ENCODE data around the gene LHX2. TPM values are rescaled to one million over a fixed set of nuclear protein-coding genes. Genes with fewer than 3 reads are reported as not detected.

The LHX2 gene
- total and polyA plus RNA-seq, 2 of the 13 experiments (the other 11 are each of a cell fraction or from before 2014, with no cell fraction given): not detected

DNA sequence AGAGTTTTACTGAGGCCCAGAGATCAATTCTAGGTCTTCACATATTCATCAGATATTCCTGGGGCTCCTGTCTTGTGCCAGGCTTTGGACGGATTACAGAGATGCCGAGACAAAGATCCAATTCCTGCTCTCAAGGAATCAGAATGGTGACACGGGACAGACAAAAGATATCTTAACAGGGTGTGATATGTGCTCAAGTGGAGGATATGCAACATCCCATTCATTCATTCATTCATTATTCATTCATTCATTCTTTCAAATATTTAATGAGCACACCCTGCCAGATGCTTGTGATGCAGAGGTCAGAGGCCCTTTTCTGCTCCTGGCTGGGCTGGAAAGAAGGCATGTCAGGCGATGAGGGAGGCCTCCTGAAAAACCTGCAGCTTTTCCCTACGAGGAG, 21.8 kb downstream of the LHX2 start:
- in situ Hi-C loops (cut with HindIII; ENCODE audit: extremely low pct_ligation_motif_present, low pct_unique_long_range_greater_than_20kb): loop anchor here (25.0 kb wide), 1 partner anchor 621 kb away; no protein-coding TSS in a partner anchor
- CTCF ChIA-PET (ENCODE audit: low intra/inter-chr PET ratio, low total read pairs): no interaction called here
- 44% methylated on average over 5 of the region's 5 CpGs for WGBS (ENCODE audit: low lambda C conversion rate)

More for the DNA sequence above, 21.8 kb downstream of the LHX2 start:
- Histone ChIP-seq H3K4me2 (ENCODE audit: low read depth, low read length) (no peak overlapping the region), H2AFZ (ENCODE audit: low read length) (no peak overlapping the region), H3K4me1 (ENCODE audit: insufficient read depth, low read length) (peaks cover 17% of the 10 kb centered on the region), H3K4me3 (replicated peaks in 1 of 3; ENCODE audit: insufficient read depth in 1 of 3, low read depth in 2 of 3, low read length in 3 of 3) (no peak overlapping the region), H3K27ac (ENCODE audit: extremely low read length, insufficient read depth, low read length) (no peak overlapping the region), H4K20me1 (ENCODE audit: insufficient read depth, low read length) (no peaks in the 10 kb centered on the region), H3K27me3 (ENCODE audit: control insufficient read depth in 1 of 2, insufficient read depth in 2 of 2, low read length in 2 of 2) (peaks cover 4 to 76% of the 10 kb centered on the region in 2 experiments; a peak in 4 of 5 replicates), H3K9me3 (ENCODE audit: low read length) (no peaks in the 10 kb centered on the region), H3K79me2 (ENCODE audit: insufficient read depth, low read length) (no peaks in the 10 kb centered on the region), H3K36me3 (replicated peaks in 1 of 2; ENCODE audit: control insufficient read depth in 1 of 2, insufficient read depth in 2 of 2, low read length in 2 of 2) (no peaks in the 10 kb centered on the region), H3K9ac (ENCODE audit: insufficient read depth, low read depth, low read length) (no peak overlapping the region)
- intact Hi-C loops (cut with micrococcal nuclease; ENCODE audit: unreplicated experiment): no loop called here
- FAIRE-seq (no peak), ATAC-seq (no peak), DNase-seq (ENCODE audit: low spot score) (no peak)
- BruUV-seq (replicated peaks): no TSS peak
- TF ChIP-seq MEIS2 (CRISPR knock-in tag; IDR thresholded peaks at IDR 0.05): no peak
- TF ChIP-seq ZBTB26 (CRISPR knock-in tag; IDR thresholded peaks at IDR 0.05; ENCODE audit: borderline replicate concordance): no peak
- no peak for TF ChIP-seq FLYWCH1 (CRISPR knock-in tag; IDR thresholded peaks at IDR 0.05)
- TF ChIP-seq ZNF547 (CRISPR knock-in tag; IDR thresholded peaks at IDR 0.05): no peak
- no peak for TF ChIP-seq ZNF563 (CRISPR knock-in tag; IDR thresholded peaks at IDR 0.05)
- no peak for TF ChIP-seq ZNF460 (CRISPR knock-in tag; IDR thresholded peaks at IDR 0.05; ENCODE audit: borderline replicate concordance)
- TF ChIP-seq ZNF562 (CRISPR knock-in tag; IDR thresholded peaks at IDR 0.05; ENCODE audit: borderline replicate concordance): no peak
- no peak for TF ChIP-seq GATAD1 (CRISPR knock-in tag; IDR thresholded peaks at IDR 0.05)
- no peak for TF ChIP-seq ZNF543 (CRISPR knock-in tag; IDR thresholded peaks at IDR 0.05)
- no peak for TF ChIP-seq ZNF552 (CRISPR knock-in tag; IDR thresholded peaks at IDR 0.05; ENCODE audit: borderline replicate concordance)
- no peak for TF ChIP-seq BRCA1 (CRISPR knock-in tag; IDR thresholded peaks at IDR 0.05)
- TF ChIP-seq ZBTB43 (CRISPR knock-in tag; conservative IDR thresholded peaks at IDR 0.05): no peak
- no peak for TF ChIP-seq ZNF354B (CRISPR knock-in tag; IDR thresholded peaks at IDR 0.05)
- TF ChIP-seq SRSF1 (optimal IDR thresholded peaks at IDR 0.05; ENCODE audit: low read depth, low read length): no peak
- no peak for TF ChIP-seq CBX2 (IDR thresholded peaks at IDR 0.05; ENCODE audit: low read depth, low read length)
- TF ChIP-seq CBX2 (CRISPR knock-in tag; IDR thresholded peaks at IDR 0.05; ENCODE audit: low read depth): no peak
- TF ChIP-seq NR0B2 (CRISPR knock-in tag; IDR thresholded peaks at IDR 0.05): no peak
- TF ChIP-seq MED8 (CRISPR knock-in tag; IDR thresholded peaks at IDR 0.05; ENCODE audit: insufficient replicate concordance): no peak
- TF ChIP-seq HDAC2 (CRISPR knock-in tag; IDR thresholded peaks at IDR 0.05): no peak
- no peak for TF ChIP-seq WIZ (CRISPR knock-in tag; IDR thresholded peaks at IDR 0.05)
- POLR2A ChIA-PET: no interaction called here

Data from HepG2 (cell line).